T-helper 22 cell (primary cell): ENCODE measurements around the gene NAB1.

Experiments used
- DNase-seq: peaks from one replicate; pipeline ENCODE4 v3.0.0-alpha.2; 2020; ENCODE audit warnings: low read depth

Gene NAB1

GRCh38 chr2:190716176-190716807, 67.4 kb downstream of the NAB1 start:
- DNase-seq: no peak

DNA sequence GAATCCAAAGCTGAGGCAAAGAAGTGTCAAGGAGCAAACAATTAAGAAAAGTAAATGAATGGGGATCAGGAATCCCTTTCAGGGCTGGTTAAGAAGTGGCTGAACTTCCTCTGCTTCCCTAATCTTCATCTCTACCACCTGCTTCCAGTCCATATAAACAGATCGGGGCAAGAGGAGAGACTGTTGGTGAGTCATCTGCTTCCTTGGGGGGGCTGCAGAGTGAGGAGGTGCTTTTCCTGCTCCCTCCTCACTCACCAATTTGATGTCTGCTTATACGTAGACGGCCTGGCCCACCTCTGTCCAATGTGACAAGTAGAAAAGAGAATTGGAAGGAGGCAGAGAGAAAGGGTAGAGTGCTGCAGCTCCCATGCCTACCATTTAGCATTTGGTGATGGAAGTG, 68.4 kb downstream of the NAB1 start:
- DNase-seq: no peak

DNA sequence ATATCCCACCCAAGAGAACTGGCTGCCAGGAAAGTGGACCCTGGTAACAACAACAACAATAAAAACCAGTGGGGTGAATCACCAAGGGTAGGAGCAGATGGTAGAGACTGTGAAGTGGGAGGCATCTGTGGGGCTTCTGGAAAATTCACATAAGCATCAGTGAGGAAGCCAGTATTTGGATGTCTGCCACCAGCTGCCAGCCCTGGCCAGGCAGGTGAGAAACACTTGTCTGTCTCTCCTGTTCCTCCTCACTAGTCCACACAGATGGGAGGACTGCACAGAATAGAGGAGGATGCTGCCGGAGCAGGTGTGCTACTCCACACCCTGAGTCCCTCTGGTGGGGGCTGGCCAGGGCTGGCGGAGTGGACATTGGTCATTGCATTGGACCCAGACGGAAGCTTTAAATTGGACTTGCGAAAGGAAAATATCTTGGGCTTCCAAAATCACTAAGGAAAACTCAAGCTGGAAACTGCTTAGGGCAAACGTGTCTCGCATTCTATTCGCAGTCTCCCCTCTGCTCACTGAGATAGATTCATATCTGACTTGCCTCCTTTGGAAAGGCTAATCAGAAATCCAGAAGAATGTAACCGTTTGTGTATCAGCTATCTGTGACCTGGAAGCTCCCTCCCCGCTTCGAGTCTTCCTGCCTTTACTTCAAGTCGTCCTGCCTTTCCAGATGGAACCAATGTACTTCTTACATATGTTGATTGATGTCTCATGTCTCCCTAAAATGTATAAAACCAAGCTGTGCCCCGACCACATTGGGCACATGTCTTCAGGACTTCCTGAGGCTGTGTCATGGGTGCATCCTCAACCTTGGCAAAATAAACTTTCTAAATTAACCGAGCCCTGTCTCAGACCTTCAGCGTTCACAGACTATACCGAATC, 69.1 kb downstream of the NAB1 start:
- DNase-seq: no peak

GRCh38 chr2:190718652-190719526, 70.0 kb downstream of the NAB1 start:
- no peak for DNase-seq

- DNase-seq: no peak
Observed at GRCh38 chr2:190720276-190720675, 71.4 kb downstream of the NAB1 start.

DNA sequence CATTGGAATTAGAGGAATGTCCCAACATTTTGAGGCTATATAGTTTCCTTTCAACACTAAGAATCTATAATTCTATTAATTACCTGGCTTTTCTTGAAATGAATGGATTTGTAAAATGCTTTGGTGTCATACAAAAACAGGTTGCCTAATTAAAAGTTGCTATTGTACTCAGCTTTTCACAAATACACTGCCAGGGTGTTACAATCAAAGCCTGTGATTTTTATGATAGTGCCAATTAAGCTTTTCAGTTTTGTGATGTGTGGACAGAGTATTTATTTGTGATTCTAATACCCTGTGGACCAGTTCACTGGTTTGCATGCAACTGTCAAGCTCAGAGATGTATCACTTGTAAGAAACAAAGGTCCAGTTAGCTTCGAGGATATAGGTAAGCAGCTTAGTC, 71.8 kb downstream of the NAB1 start:
- no peak for DNase-seq

- DNase-seq: no peak
Observed at GRCh38 chr2:190722061-190722759, 73.3 kb downstream of the NAB1 start.

DNA sequence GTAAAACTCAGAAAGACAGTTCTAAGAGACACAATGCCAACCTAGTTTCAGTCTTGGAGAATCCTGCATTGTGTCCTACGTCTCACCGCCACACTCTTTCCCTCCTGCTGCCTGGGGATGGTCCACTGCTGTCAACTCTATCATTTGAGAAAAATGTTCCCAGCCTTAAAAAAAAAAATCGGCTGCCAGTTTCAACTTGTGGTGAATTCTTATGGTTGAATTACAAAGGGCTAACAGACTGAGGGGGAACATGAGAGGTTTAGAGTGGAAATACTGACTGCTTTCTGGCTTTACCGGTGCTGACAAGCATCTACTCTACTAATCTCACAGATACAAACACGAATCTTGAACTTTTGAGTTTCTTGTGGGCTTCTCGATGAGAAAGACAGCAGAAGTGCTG, 74.0 kb downstream of the NAB1 start:
- no peak for DNase-seq

- no peak for DNase-seq
Observed at GRCh38 chr2:190723397-190724090, 74.7 kb downstream of the NAB1 start.

DNA sequence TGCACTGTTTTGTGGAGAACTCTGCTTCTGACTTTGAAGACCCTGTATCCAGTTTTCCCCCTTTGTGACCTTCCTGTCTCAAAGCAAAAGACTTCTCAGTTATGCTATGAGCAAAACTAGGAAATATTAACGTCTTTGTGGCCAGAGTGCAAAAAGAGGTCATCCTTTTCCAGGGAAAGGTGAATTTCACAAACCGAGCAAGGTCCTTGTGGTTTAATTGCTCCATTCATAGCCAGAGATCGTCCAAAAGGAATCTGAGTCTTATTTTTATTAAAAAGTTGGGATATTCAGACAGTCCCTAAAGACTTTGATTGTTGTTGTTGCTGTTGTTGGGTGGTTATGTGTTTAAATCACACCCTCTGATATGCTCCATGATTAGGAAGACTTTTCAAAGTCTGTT, 77.4 kb downstream of the NAB1 start:
- no peak for DNase-seq

GRCh38 chr2:190736355-190736754, 87.5 kb downstream of the NAB1 start:
- no peak for DNase-seq

DNA sequence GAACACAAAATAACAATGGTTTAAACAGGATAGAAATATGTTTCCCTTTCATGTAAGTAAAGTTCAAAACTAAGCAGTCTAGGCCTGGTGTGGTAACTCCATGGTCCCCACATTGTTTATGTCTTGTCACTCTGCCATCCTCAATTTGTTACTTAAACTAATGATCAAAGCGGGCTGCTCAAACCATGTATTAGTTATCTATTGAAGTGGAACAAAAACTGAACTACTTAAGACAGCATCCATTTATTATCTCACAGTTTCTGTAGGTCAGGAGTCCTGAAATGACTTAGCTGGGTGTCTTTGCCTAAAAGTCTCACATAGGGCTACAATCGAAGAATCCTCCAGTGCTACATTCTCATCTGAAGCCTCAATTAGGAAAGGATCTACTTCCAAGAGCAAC, 91.6 kb downstream of the NAB1 start:
- no peak for DNase-seq
